Esophagus squamous epithelium (tissue), 4 donors: ENCODE data around the gene ZSWIM4.

Source experiments
- CTCF ChIP-seq, 6 experiments: fragments of 450-650 bp in 4 of 6; fragments of 200-600 bp in 2 of 6; sonication (generic) in 2 of 6; IDR thresholded peaks; one replicate each; pipeline ENCODE4 v1.5.1; 2016 to 2019; ENCODE audit warnings: antibody characterized with exemption in 6 of 6, mild to moderate bottlenecking in 4 of 6, moderate library complexity in 4 of 6
- POLR2A ChIP-seq, 4 donors: fragments of 450-650 bp; IDR thresholded peaks; one replicate each; pipeline ENCODE4 v1.6.1; 2017; ENCODE audit warnings: antibody characterized with exemption in 4 of 4, mild to moderate bottlenecking in 4 of 4, moderate library complexity in 3 of 4

- no peak for TF ChIP-seq CTCF (IDR thresholded peaks at IDR 0.05)
- TF ChIP-seq POLR2A (IDR thresholded peaks at IDR 0.05): no peak
Measured at GRCh38 chr19:13814550-13814949, 19.3 kb downstream of the ZSWIM4 start.
